Measurements from ENCODE around the gene CACNA1B. TPM values are rescaled to one million over a fixed set of nuclear protein-coding genes. Genes with fewer than 3 reads are reported as not detected.

Gene CACNA1B
- total and polyA plus RNA-seq, 9 of the 15 experiments (the other 6 are each of a cell fraction or from before 2014, with no cell fraction given) = 0.01 to 0.04 TPM; not detected in 7

DNA sequence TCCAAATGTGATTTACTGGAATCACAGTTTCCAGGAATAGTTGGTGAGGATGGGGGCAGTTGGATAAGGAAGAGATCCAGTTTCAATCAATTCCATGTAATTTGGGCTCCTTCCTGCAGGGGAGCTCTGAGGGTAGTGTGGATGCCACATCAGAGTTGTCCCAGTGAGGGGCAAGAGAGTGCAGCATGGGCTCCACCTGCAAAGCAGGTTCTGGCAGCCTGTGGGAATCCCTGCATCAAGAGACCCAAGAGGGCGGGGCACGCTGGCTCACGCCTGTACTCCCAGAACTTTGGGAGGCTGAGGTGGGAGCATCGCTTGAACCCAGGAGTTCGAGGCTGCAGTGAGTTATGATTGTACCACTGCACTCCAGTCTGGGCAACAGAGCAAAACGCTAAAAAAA is 188.5 kb downstream of the CACNA1B start:
- Histone ChIP-seq H3K4me2 (ENCODE audit: insufficient read depth, low read length) (no peak overlapping the region), H4K20me1 (replicated peaks; ENCODE audit: control insufficient read depth, insufficient read depth, low read length) (peaks cover 4% of the 10 kb centered on the region; the same call in 1 of the 2 replicates), H3K9me1 (ENCODE audit: control insufficient read depth, insufficient read depth, low read length) (no peaks in the 10 kb centered on the region), H3K79me2 (ENCODE audit: control insufficient read depth, insufficient read depth, low read length) (no peaks in the 10 kb centered on the region), H3K4me3 (no peak overlapping the region), H3K27me3 (ENCODE audit: control insufficient read depth in 2 of 2, insufficient read depth in 2 of 2, low read length in 2 of 2) (peaks cover 2 to 69% of the 10 kb centered on the region in 2 experiments; a peak in 3 of 5 replicates), H3K9ac (ENCODE audit: insufficient read depth in 1 of 2, low read depth in 2 of 2, low read length in 2 of 2) (no peak overlapping the region), H3K36me3 (ENCODE audit: control insufficient read depth, insufficient read depth, low read length) (no peaks in the 10 kb centered on the region), H3K27ac (ENCODE audit: extremely low read depth, low read depth, low read length) (no peak overlapping the region), H2AFZ (ENCODE audit: low read depth, low read length) (no peak overlapping the region), H3K4me1 (replicated peaks in 1 of 2; ENCODE audit: control insufficient read depth in 2 of 2, insufficient read depth in 2 of 2, low read length in 2 of 2) (no peaks in the 10 kb centered on the region), H3K9me3 (replicated peaks; ENCODE audit: control insufficient read depth, insufficient read depth, low read depth, low read length) (no peaks in the 10 kb centered on the region)
- no TSS peak for BruUV-seq (replicated peaks)
- in situ Hi-C loops (cut with MboI) = no loop called here
- CTCF ChIA-PET (ENCODE audit: low intra/inter-chr PET ratio) = no interaction called here
- intact Hi-C loops (cut with micrococcal nuclease) = no loop called here
- FAIRE-seq (no peak), ATAC-seq (no peak), DNase-seq (ENCODE audit: extremely low read depth in 1 of 4, low spot score in 3 of 4) (no peak)
- POLR2A ChIA-PET = interaction anchor here (0.7 kb wide), 1 partner anchor 211 kb away, joined by 3 read pairs; no protein-coding TSS in a partner anchor
- WGBS (ENCODE audit: insufficient coverage, low coverage, missing lambda C conversion rate) = 0% methylated on average over 5 of the region's 6 CpGs
- no peak for TF ChIP-seq ZNF511 (CRISPR knock-in tag; IDR thresholded peaks at IDR 0.05)
- TF ChIP-seq CTCF (IDR thresholded peaks at IDR 0.05 in 2 of 3, conservative IDR thresholded peaks at IDR 0.05 in 1 of 3; ENCODE audit: insufficient read depth in 2 of 3, low read depth in 1 of 3, low read length in 3 of 3) = 0 out of 6 replicates have a peak, but pooled peaks of 1 of the 3 experiments have one; percentile 26
